GM12878 (cell line): Measurements from ENCODE around the gene FOXG1. TPM values are rescaled to one million over a fixed set of nuclear protein-coding genes. Genes with fewer than 3 reads are reported as not detected.

ENCODE experiments used
- ATAC-seq: fragments of 200-7000 bp; cut with Tn5 transposase; 3 replicates; pipeline ENCODE4 v1.9.1; 2020; ENCODE audit warnings: mild to moderate bottlenecking, moderate library complexity
- BruUV-seq: library from RNA; stranded (reverse); fragments of 400-500 nt; replicated peaks from 2 replicates; lab custom pipeline; 2021; lab: Mats Ljungman, UMichigan
- CTCF ChIA-PET: fragments of 300-600 bp; sonication (Branson Sonifier 250); formaldehyde crosslinking; extraction: SDS; loops from one replicate; lab custom pipeline; 2021; ENCODE audit warnings: inconsistent platforms; lab: Yijun Ruan, JAX
- POLR2A ChIA-PET: fragments of 350-600 bp; formaldehyde crosslinking; extraction: SDS; loops from one replicate; lab custom pipeline; 2021; ENCODE audit warnings: inconsistent platforms; lab: Charles Lee
- RAD21 ChIA-PET: fragments of 300-600 bp; sonication (Branson Sonifier 250); formaldehyde crosslinking; loops from one replicate; lab custom pipeline; 2023; ENCODE audit warnings: antibody characterized with exemption; ENCODE audit not compliant: unreplicated experiment; lab: Charles Lee
- SMC1A ChIA-PET: fragments of 300-600 bp; sonication (Branson Sonifier 250); formaldehyde crosslinking; loops from one replicate; lab custom pipeline; 2023; ENCODE audit not compliant: unreplicated experiment, uncharacterized antibody; lab: Charles Lee
- DNase-seq: peaks from one replicate; pipeline ENCODE4 v3.0.0-alpha.2; 2011; ENCODE audit warnings: low read depth, low spot score
- FAIRE-seq: peaks from 3 replicates; lab custom pipeline; 2011; peaks lifted over from hg19 to GRCh38; lab: Jason Lieb, UNC
- H2AFZ ChIP-seq: 2 replicates; pipeline ENCODE4 v1.6.0; 2011; ENCODE audit warnings: low read depth, low read length, control low read depth; ENCODE audit not compliant: control insufficient read depth
- H3K27ac ChIP-seq: 2 replicates; pipeline ENCODE4 v1.5.1; 2011; ENCODE audit warnings: control low read depth; ENCODE audit not compliant: control insufficient read depth, insufficient read depth
- H3K27me3 ChIP-seq, 2 experiments: replicated peaks in 1 of 2; 2 replicates each; pipeline versions ENCODE4 v1.6.0 to v1.6.1; 2011; ENCODE audit warnings: low read length in 1 of 2; ENCODE audit not compliant: control insufficient read depth in 2 of 2, insufficient read depth in 2 of 2
- H3K36me3 ChIP-seq, 2 experiments: 2 replicates each; pipeline ENCODE4 v1.5.1; 2011; ENCODE audit warnings: low read length in 1 of 2; ENCODE audit not compliant: control insufficient read depth in 2 of 2, insufficient read depth in 2 of 2
- H3K4me1 ChIP-seq: 2 replicates; pipeline ENCODE4 v1.6.1; 2011; ENCODE audit warnings: mild to moderate bottlenecking, low read length, moderate library complexity, mixed read lengths; ENCODE audit not compliant: control insufficient read depth, insufficient read depth
- H3K4me2 ChIP-seq: 2 replicates; pipeline ENCODE4 v1.6.0; 2011; ENCODE audit warnings: control low read depth; ENCODE audit not compliant: control insufficient read depth, insufficient read depth
- H3K4me3 ChIP-seq: fragments of 200-600 bp; sonication (generic); 2 replicates; pipeline ENCODE4 v1.5.1; 2016
- H3K79me2 ChIP-seq: 2 replicates; pipeline ENCODE4 v1.6.0; 2011; ENCODE audit warnings: low read length; ENCODE audit not compliant: control insufficient read depth, insufficient read depth
- H3K9ac ChIP-seq: 2 replicates; pipeline ENCODE4 v1.8.0; 2011; ENCODE audit warnings: low read length, control low read depth, mixed read lengths; ENCODE audit not compliant: control insufficient read depth, insufficient read depth
- H3K9me3 ChIP-seq: replicated peaks from 3 replicates; pipeline ENCODE4 v1.5.1; 2011; ENCODE audit warnings: mild to moderate bottlenecking, low read length; ENCODE audit not compliant: control insufficient read depth, insufficient read depth
- H4K20me1 ChIP-seq: 2 replicates; pipeline ENCODE4 v1.6.0; 2011; ENCODE audit not compliant: control insufficient read depth, insufficient read depth
- DPF2 ChIP-seq: fragments of 450-650 bp; IDR thresholded peaks from 2 replicates; pipeline ENCODE4 v1.6.1; 2017; ENCODE audit warnings: mild to moderate bottlenecking
- EP300 ChIP-seq, 2 experiments: fragments of 150-350 bp in 1 of 2; IDR thresholded peaks; 2 replicates each; pipeline ENCODE4 v1.6.1; 2011 to 2012; ENCODE audit warnings: low read depth in 2 of 2, low read length in 2 of 2, borderline replicate concordance in 1 of 2, improper control_type of control experiment in 1 of 2, inconsistent platforms in 1 of 2; ENCODE audit not compliant: control insufficient read depth in 1 of 2
- JUNB ChIP-seq: IDR thresholded peaks from 2 replicates; pipeline ENCODE4 v1.6.1; 2016; ENCODE audit warnings: antibody characterized with exemption, mild to moderate bottlenecking
- MTA2 ChIP-seq: fragments of 450-650 bp; IDR thresholded peaks from 2 replicates; pipeline ENCODE4 v1.6.1; 2016; ENCODE audit warnings: low read depth, mild to moderate bottlenecking, moderate library complexity
- POLR2AphosphoS5 ChIP-seq: IDR thresholded peaks from 2 replicates; pipeline ENCODE4 v1.6.1; 2011; ENCODE audit warnings: mild to moderate bottlenecking, low read length, inconsistent platforms
- SMAD1 ChIP-seq: fragments of 450-650 bp; IDR thresholded peaks from 2 replicates; pipeline ENCODE4 v1.6.1; 2018; ENCODE audit warnings: mild to moderate bottlenecking, low read depth; ENCODE audit not compliant: partially characterized antibody
- SREBF2 ChIP-seq: IDR thresholded peaks from 2 replicates; pipeline ENCODE4 v1.6.1; 2012; ENCODE audit warnings: mild to moderate bottlenecking, low read length
- STAT3 ChIP-seq: IDR thresholded peaks from 2 replicates; pipeline ENCODE4 v1.6.1; 2011; ENCODE audit warnings: low read depth, low read length, improper control_type of control experiment
- TCF3 ChIP-seq: IDR thresholded peaks from 2 replicates; pipeline ENCODE4 v1.6.1; 2012; ENCODE audit warnings: low read depth, mild to moderate bottlenecking, low read length, borderline replicate concordance; ENCODE audit not compliant: insufficient read depth
- ZNF217 ChIP-seq: fragments of 450-650 bp; IDR thresholded peaks from 2 replicates; pipeline ENCODE4 v1.6.1; 2017; ENCODE audit warnings: antibody characterized with exemption, mild to moderate bottlenecking
- ZNF274 ChIP-seq: IDR thresholded peaks from one replicate; pipeline ENCODE4 v1.8.0; 2011; ENCODE audit not compliant: insufficient read length, insufficient read depth
- WGBS: methylation state at CpG from one replicate; pipeline ENCODE4 v1.1.6; 2016; ENCODE audit warnings: low lambda C conversion rate; ENCODE audit not compliant: insufficient replicate concordance, insufficient coverage; ENCODE audit errors: missing lambda C conversion rate; 5-methylcytosine and 5-hydroxymethylcytosine counted together
- in situ Hi-C: fragments of 300-500 bp; cut with MboI; formaldehyde crosslinking; loops from 9 replicates; pipeline ENCODE4 v1.14.3; 2018; ENCODE audit warnings: mixed read lengths
- intact Hi-C: fragments of 100-400 bp; cut with micrococcal nuclease; formaldehyde crosslinking; loops from one replicate; pipeline ENCODE4 v1.14.2; 2022; ENCODE audit not compliant: unreplicated experiment
- polyA plus RNA-seq, 11 experiments: library from polyadenylated mRNA; depleted of rRNA in 4 of 11; unstranded in 6 of 11; stranded (reverse) in 5 of 11; fragments of >200 nt; fragmentation: Nextera tagmentation in 4 of 11; fragmentation: Illumina TruSeq in 1 of 11; extraction: Ambion mirVana in 4 of 11; extraction: Trizol in 1 of 11; gene quantifications; 1 replicate in 1 of 11; 2 replicates in 10 of 11; pipeline versions ENCODE4 v1.2.1 to v1.2.3, GENCODE V29; 2011 to 2016; ENCODE audit warnings: inconsistent platforms in 2 of 11, missing spikeins in 2 of 11, low read depth in 1 of 11
- total RNA-seq, 4 experiments: library from RNA; depleted of rRNA in 3 of 4; stranded (reverse); fragments of >200 nt in 3 of 4; fragmentation: Illumina TruSeq in 1 of 4; extraction: Trizol in 1 of 4; gene quantifications; 2 replicates each; pipeline versions ENCODE4 v1.2.1 to v1.2.3, GENCODE V29; 2013 to 2021
- TF ChIP-seq, protein P1 (sequence below): IDR thresholded peaks from 2 replicates; pipeline ENCODE4 v1.6.1; 2012; ENCODE audit warnings: improper control_type of control experiment, low read depth, low read length; ENCODE audit not compliant: insufficient replicate concordance
- TF ChIP-seq, protein P2 (sequence below): fragments of 450-650 bp; IDR thresholded peaks from 2 replicates; pipeline ENCODE4 v1.6.1; 2017; ENCODE audit warnings: mild to moderate bottlenecking, low read depth, inconsistent platforms; ENCODE audit not compliant: poor library complexity, severe bottlenecking
- TF ChIP-seq, protein P3 (sequence below): fragments of 450-650 bp; IDR thresholded peaks from 2 replicates; pipeline ENCODE4 v1.6.1; 2017; ENCODE audit warnings: antibody characterized with exemption, mild to moderate bottlenecking, moderate library complexity

Gene FOXG1
- total and polyA plus RNA-seq, 10 of the 15 experiments (the other 5 are each of a cell fraction or from before 2014, with no cell fraction given), result 0.04 to 0.44 (median 0.06) TPM; not detected in 1

DNA sequence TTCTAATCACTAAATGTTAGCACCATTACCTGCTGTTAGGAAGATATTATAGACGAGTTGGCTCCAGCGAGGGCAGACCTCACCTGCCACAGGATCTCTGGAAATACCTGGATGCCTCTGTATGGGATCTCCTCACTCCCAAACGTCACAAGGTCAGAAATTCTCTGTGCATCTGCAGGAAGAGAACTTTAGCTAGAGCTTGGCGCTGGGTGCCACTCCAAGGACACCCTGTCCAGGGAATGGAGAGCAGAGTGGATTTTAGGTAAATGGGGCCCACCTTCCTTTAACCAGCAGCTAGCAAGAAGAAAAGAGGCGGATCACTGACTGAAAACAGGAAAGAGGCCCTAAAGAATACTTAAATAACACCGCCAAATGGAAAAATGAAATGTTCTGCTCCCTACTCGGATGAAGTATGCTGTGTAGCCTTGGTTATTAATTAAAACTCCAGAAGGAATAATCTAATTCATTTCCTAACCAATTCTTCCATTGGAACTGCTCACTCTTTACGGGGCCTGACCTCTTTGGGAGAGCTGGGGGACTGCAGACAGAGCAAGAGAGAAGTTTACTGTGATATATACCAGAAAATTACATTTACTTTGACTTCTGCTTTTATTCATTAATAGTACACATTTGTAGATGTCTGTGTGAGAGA, 4.2 kb upstream of the FOXG1 start:
- H3K27ac ChIP-seq, result no peak overlapping the region
- SMC1A ChIA-PET, result no interaction called here
- BruUV-seq, result no TSS peak
- no peak overlapping the region for H3K4me3 ChIP-seq
- peaks cover 0 to 14% of the 10 kb centered on the region in 2 experiments for H3K27me3 ChIP-seq
- H3K9me3 ChIP-seq, result no peaks in the 10 kb centered on the region; the same call in 2 of the 3 replicates
- RAD21 ChIA-PET, result no interaction called here
- H3K36me3 ChIP-seq, result no peaks in the 10 kb centered on the region
- H3K4me1 ChIP-seq, result no peaks in the 10 kb centered on the region
- H3K79me2 ChIP-seq, result no peaks in the 10 kb centered on the region
- CTCF ChIA-PET, result no interaction called here
- H4K20me1 ChIP-seq, result no peaks in the 10 kb centered on the region
- H3K4me2 ChIP-seq, result no peak overlapping the region
- DNase-seq, result no peak
- in situ Hi-C loops, result loop anchor here (5.0 to 25.0 kb wide), 3 partner anchors 450 to 1675 kb away; no protein-coding TSS in a partner anchor
- H2AFZ ChIP-seq, result no peak overlapping the region
- ATAC-seq, result no peak
- H3K9ac ChIP-seq, result no peak overlapping the region
- FAIRE-seq, result no peak
- intact Hi-C loops, result no loop called here
- POLR2A ChIA-PET, result no interaction called here
- 3% methylated on average over 8 of the region's 8 CpGs for WGBS
- TF ChIP-seq EP300 (IDR thresholded peaks at IDR 0.05; ENCODE audit: borderline replicate concordance in 1 of 2, control insufficient read depth in 1 of 2, low read depth in 2 of 2, low read length in 2 of 2) (no peak), TCF3 (no peak), MTA2 (no peak), STAT3 (no peak), JUNB (no peak), SMAD1 (no peak), DPF2 (no peak), ZNF217 (no peak), ZNF274 (no peak), SREBF2 (no peak), POLR2AphosphoS5 (no peak)
- TF ChIP-seq, protein P1, sequence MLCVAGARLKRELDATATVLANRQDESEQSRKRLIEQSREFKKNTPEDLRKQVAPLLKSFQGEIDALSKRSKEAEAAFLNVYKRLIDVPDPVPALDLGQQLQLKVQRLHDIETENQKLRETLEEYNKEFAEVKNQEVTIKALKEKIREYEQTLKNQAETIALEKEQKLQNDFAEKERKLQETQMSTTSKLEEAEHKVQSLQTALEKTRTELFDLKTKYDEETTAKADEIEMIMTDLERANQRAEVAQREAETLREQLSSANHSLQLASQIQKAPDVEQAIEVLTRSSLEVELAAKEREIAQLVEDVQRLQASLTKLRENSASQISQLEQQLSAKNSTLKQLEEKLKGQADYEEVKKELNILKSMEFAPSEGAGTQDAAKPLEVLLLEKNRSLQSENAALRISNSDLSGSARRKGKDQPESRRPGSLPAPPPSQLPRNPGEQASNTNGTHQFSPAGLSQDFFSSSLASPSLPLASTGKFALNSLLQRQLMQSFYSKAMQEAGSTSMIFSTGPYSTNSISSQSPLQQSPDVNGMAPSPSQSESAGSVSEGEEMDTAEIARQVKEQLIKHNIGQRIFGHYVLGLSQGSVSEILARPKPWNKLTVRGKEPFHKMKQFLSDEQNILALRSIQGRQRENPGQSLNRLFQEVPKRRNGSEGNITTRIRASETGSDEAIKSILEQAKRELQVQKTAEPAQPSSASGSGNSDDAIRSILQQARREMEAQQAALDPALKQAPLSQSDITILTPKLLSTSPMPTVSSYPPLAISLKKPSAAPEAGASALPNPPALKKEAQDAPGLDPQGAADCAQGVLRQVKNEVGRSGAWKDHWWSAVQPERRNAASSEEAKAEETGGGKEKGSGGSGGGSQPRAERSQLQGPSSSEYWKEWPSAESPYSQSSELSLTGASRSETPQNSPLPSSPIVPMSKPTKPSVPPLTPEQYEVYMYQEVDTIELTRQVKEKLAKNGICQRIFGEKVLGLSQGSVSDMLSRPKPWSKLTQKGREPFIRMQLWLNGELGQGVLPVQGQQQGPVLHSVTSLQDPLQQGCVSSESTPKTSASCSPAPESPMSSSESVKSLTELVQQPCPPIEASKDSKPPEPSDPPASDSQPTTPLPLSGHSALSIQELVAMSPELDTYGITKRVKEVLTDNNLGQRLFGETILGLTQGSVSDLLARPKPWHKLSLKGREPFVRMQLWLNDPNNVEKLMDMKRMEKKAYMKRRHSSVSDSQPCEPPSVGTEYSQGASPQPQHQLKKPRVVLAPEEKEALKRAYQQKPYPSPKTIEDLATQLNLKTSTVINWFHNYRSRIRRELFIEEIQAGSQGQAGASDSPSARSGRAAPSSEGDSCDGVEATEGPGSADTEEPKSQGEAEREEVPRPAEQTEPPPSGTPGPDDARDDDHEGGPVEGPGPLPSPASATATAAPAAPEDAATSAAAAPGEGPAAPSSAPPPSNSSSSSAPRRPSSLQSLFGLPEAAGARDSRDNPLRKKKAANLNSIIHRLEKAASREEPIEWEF, result no peak
- TF ChIP-seq, protein P2, sequence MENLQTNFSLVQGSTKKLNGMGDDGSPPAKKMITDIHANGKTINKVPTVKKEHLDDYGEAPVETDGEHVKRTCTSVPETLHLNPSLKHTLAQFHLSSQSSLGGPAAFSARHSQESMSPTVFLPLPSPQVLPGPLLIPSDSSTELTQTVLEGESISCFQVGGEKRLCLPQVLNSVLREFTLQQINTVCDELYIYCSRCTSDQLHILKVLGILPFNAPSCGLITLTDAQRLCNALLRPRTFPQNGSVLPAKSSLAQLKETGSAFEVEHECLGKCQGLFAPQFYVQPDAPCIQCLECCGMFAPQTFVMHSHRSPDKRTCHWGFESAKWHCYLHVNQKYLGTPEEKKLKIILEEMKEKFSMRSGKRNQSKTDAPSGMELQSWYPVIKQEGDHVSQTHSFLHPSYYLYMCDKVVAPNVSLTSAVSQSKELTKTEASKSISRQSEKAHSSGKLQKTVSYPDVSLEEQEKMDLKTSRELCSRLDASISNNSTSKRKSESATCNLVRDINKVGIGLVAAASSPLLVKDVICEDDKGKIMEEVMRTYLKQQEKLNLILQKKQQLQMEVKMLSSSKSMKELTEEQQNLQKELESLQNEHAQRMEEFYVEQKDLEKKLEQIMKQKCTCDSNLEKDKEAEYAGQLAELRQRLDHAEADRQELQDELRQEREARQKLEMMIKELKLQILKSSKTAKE, result no peak
- TF ChIP-seq, protein P3, sequence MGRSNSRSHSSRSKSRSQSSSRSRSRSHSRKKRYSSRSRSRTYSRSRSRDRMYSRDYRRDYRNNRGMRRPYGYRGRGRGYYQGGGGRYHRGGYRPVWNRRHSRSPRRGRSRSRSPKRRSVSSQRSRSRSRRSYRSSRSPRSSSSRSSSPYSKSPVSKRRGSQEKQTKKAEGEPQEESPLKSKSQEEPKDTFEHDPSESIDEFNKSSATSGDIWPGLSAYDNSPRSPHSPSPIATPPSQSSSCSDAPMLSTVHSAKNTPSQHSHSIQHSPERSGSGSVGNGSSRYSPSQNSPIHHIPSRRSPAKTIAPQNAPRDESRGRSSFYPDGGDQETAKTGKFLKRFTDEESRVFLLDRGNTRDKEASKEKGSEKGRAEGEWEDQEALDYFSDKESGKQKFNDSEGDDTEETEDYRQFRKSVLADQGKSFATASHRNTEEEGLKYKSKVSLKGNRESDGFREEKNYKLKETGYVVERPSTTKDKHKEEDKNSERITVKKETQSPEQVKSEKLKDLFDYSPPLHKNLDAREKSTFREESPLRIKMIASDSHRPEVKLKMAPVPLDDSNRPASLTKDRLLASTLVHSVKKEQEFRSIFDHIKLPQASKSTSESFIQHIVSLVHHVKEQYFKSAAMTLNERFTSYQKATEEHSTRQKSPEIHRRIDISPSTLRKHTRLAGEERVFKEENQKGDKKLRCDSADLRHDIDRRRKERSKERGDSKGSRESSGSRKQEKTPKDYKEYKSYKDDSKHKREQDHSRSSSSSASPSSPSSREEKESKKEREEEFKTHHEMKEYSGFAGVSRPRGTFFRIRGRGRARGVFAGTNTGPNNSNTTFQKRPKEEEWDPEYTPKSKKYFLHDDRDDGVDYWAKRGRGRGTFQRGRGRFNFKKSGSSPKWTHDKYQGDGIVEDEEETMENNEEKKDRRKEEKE, result no peak
